HG03378 (cell line): ENCODE results near the gene TAF1C.
A peak's percentile ranks its signal among the peaks of the same experiment; 100 is the strongest.

ENCODE experiments used
- ATAC-seq: cut with Tn5 transposase; IDR thresholded peaks from one replicate; pipeline ENCODE4 v1.9.1; 2021; ENCODE audit warnings: mild to moderate bottlenecking, moderate library complexity; ENCODE audit not compliant: unreplicated experiment

The TAF1C gene

DNA sequence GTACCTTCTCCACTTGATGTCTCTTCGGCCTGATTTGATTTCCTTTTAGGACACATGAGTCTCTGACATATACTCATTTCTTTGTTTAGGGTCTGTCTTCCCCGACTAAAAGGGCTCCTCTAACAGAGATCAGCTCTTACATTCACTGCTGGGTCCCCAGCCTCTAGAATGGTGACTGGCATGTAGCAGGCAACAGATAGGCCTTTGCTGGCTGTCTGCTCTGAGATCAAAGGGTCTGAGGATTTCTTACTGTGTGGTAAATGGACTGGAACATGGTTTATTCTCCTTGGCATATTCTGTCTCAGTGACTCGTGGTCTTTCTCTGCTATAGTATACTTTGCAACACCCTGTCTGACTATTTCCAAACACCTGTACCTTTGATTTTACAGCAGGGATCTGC, 25.1 kb downstream of the TAF1C start:
- ATAC-seq = no peak

DNA sequence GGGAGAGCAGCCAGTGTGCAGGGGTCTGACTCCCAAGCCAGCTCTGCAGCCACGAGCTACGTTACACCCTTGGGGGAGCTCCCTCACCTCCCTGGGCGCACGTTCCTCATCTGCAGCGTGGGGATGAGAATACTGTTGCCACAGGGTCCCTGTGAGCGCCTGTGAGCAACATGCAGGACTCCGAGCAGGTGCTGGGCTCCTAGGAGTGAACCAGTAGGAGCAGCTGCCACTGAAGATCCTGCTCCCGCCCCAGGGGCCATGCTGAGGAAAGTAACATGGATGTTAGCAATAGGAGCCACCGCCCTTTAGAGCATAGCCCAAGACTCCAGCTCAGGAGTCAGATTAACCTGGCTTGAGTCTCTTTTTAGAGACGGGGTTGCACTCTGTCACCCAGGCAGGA, 25.8 kb downstream of the TAF1C start:
- no peak for ATAC-seq

DNA sequence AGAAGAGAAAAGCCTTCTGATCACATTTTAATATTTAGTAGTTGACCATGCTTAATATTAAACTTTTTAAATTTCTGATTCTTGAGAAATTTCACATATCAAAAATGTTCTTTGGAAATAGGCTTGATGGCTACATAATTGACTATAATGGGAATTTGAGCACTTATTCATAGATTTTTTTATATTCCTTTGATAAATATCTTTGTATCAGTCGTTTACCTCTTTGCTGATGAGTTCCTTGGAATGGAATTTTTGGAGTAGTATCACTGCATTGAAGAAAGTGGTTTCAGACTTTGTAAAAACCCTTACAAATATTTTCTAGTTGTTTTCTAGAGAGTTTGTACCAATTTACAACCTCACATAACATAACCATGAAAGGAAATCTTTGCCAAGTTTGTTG, 27.1 kb downstream of the TAF1C start:
- ATAC-seq = no peak

DNA sequence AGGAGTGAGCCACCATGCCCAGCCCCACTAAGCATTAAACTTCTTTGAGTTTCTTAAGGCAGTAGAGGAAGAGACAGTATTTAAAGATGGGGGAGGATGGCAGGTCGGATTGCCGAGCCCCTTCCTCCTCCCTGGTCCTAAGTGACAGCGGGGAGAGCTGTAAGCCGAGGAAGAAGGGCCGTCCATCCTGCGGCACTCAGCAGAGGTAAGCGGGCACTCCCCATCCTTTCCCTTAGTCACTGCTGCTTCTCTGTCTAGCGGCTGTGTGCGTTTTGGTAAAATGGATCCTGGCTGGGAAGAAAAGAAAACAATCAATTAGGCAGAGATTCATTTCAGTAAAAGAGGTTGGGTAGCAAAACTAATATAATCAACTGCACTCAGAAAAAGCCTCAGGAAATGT, 27.9 kb downstream of the TAF1C start:
- no peak for ATAC-seq

DNA sequence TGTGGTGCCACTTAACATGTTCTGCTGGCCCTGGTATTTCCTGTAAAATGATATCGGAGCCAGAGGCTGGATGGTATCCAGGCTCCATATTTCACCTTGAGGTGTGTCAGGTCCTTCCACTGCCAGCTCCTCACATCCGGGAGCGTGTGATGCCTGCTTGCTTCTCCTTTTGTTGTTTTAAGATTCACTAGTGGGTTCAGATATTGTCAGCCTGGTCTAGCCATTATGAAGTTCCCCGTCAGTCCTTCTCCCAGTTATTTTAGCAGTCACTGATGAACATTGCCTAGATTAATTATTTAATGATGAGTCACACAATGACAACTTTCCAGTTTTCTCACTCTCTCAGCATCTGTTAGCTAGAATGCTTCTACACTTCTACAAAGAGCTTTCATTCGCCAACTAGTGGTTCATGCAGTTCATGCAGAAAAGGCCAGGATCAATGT, 30.5 kb downstream of the TAF1C start:
- ATAC-seq = no peak

DNA sequence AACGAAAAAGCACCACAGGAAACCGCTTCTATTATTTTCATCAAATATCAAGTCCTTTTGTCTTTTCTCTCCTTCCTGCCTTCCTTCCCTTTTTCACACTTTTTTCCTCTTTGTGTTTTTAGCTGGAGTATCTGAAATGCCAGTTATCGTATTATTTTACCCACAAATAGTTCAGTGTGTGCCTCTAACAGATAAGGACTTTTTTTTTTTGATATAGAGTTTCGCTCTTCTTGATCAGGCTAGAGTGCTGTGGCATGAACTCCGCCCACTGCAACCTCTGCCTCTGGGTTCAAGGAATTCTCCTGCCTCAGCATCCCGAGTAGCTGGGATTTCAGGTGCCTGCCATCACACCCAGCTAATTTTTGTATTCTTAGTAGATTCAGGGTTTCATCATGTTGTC, 31.1 kb downstream of the TAF1C start:
- no peak for ATAC-seq

DNA sequence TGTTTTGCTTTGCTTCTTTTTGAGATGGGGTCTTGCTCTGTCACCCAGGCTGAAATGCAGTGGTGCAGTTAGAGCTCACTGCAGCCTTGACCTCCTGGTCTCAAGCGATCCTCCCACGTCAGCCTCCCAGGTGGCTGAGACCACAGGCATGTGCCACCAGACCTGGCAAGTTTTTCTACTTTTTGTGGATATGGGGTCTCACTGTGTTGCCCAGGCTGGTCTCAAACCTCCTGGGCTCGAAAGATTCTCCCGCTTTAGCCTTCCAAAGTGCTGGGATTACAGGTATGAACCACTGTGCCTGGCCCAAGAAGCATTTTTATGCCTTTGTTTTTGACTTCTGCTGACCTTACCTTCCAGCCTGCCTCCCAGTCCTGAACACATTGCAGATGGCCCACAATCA, 31.6 kb downstream of the TAF1C start:
- no peak for ATAC-seq

DNA sequence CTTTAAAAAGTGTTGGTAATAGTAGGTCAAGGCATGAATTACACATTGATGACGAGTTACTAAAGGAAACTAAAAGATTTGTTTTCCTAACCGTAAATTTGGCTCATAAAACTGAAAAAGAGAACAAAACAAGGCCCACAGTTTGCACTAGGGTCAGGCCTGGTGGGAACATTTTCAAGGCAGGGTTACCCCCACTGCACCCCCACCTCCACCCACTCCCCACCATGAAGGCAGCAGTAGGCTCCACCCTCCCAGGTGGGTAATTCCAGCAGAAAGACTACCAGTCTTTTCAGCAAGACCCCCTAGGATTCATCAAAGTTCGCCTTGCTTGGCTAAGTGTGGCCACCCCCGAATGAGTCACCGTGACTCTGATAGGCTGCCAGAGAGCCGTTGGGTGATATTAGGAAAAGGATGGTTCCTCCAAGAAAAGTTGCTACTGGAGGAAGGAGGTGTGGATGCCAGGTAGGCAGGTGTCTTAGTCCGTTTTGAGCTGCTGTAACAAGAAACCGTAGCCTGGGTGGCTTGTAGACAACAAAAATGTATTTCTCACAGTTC, 33.1 kb downstream of the TAF1C start:
- ATAC-seq = no peak

DNA sequence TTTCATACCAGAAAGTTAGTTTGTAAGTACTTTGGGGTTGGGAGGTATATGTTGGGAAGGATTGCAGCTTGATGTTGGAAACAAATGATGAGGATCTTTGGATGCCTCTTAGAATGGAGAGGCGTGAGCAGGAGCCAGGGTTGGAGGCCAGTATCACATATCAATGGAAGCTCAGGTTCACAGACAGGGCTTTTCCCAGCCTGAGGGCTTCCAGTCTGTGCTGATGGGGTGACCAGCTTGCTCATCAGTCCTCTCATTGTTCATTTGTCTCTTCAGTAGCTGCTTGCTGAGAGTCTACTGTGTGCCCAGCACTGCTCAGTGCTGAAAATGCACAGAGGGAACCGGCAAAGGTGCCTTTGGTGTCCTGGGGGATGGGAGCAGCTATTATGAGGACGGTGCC, 35.9 kb downstream of the TAF1C start:
- ATAC-seq = no peak

DNA sequence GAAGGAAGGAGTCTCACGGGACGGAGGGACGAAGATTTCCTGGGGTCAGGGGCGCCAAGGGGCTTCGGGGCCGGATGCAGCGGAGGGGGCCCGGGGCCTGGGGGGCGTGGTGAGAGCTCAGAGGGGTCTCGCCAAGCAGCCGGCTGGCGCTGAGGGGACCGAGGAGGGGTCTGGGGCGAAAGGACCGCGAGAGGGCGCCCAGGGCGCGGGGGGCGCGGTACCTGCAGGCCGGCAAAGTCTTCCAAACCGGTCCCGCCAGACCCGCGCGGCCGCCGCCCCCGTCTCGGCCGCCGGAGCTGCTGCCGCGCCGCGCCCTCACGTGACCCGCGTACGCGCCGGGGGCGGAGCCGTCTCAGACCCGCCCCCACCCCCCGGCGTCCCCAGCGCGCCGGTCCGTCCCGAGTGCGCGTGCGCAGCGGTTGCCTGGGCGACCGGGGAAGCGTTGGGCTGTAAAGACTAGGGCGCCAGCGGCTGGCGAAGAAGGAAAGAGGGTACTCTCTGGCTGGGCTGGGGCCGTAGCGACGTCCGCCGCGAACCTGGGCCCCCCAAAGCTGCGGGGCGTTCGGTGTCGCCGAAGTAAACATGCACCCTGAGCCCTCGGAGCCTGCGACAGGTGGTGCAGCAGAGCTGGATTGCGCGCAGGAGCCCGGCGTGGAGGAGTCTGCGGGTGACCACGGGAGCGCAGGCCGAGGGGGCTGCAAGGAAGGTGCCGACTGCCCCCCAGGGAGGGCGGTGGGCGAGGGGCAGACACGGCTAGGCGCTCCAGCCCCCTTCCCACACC, 41.8 kb downstream of the TAF1C start, which contains the start of the genes DNAAF1 and HSDL1:
TSS of gene DNAAF1 (plus strand) at position 450 of the 781 bp plus-strand sequence. CDS start at position 583, 133 bp downstream.
TSS of gene HSDL1 (minus strand) at position 319 of the 781 bp plus-strand sequence. CDS start 13,856 bp downstream, outside the sequence.
- ATAC-seq = peak; percentile 82

DNA sequence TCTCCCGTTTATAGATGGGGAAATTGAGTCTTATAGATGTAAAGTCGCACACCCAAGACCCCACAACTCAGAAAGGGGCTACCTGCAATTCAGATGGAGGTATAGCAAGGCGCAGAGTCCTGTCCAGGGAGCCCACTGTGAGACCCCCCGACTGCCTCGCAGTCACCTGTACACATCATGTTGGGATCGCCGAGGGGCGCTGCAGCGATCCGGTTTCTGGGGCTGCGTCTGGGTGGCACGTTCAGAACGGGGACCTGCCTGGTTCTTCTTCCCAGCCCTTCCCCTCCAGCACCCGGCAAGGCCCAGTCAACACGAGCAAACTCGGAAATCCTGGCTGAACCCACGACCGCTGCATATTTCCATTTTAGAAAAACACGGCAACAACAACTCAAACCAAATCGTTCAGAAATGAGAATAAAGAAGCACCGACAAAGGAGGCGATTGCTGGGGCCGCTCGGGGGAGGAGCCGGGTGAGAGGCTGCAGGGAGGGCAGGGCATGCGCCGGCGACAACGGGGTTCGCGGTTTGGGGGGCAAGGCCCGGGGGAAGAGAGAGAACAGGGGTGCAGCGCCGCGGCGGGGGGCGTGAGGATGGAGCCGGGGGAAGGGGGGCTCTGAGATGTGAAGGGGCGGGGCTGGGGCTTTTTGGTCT, 42.5 kb downstream of the TAF1C start:
- no peak for ATAC-seq

DNA sequence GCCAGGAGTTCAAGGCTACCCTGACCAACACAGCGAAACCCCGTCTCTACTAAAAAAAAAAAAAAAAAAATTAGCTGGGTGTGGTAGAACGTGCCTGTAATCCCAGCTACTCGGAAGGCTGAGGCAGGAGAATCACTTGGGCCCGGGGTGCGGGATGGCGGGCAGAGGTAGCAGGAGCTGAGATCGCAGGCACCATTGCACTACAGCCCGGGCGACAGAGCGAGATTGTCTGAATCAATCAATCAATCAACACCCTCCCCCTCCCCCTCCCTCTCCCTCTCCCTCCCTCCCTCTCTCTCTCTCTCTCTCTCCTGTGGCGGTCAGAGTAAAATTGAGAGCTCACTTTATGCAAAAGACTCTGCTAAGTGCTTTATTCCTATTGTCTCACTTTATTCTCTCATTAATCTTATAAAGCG, 43.1 kb downstream of the TAF1C start:
- ATAC-seq = no peak

DNA sequence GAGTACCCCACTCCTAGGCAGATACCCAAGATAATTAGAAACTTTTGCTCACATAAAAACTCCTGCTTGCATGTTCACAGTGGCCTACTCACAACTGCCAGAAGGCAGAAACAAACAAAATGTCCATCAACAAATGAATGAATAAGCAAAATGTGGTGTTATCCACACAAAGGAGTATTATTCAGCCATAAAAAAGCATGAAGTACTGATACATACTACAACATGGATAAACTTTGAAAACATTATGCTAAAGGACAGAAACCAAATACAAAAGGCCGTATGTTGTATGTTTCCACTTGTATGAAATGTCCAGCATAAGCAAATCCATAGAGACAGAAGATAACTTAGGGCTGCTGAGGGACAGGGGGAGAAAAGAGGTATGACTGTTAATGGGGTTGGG, 43.8 kb downstream of the TAF1C start:
- ATAC-seq = no peak

DNA sequence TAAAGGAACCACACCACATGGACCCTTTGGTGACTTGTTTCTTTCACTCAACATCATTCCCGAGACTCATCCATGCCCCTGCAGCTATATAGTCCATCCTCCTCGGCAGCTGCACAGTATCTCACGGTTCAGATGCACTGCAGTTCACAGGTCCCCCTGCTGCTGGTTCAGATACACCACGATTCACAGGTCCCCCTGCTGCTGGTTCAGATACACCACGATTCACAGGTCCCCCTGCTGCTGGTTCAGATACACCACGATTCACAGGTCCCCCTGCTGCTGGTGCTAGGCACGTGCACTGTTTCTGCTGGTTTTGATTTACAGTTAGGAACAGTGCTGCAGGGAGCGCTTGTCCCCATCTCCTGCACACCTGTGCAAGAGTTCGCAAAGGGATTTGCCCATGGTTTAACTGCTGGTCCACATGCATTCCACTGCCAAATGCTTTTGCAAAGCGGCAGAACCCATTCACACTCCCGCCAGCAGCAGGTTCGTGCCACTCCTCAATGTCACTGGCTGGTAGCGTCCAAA, 45.6 kb downstream of the TAF1C start:
- ATAC-seq = no peak

DNA sequence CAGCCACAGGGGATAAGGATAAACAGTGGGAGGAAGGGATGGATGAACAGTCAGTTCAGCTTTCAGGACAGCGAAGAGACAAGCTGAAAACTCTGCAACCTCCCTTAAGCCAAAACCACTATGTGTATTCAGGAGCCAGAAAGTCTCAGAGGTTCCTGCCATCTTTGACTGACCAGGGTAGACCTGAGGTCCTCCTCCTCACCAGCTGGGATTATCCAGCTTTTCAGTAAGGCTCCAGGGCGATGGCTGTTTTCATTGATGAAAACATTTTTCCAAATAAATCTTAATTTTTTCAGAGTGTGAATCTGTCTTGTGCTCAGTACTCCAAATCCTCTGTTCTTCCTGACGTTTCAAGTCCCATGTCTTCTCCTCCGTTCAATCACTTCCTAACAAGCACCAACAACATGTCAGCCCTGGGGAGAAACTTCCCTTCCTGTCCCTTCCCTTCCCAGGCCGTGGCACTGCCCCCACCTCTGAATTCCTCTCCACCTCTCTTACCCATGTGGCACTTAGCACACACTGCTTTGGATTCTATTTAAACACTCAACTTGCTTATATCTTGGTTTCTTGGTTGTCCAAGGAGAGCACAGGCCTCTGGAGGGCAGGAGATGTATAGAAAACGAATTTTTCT, 47.1 kb downstream of the TAF1C start:
- no peak for ATAC-seq

DNA sequence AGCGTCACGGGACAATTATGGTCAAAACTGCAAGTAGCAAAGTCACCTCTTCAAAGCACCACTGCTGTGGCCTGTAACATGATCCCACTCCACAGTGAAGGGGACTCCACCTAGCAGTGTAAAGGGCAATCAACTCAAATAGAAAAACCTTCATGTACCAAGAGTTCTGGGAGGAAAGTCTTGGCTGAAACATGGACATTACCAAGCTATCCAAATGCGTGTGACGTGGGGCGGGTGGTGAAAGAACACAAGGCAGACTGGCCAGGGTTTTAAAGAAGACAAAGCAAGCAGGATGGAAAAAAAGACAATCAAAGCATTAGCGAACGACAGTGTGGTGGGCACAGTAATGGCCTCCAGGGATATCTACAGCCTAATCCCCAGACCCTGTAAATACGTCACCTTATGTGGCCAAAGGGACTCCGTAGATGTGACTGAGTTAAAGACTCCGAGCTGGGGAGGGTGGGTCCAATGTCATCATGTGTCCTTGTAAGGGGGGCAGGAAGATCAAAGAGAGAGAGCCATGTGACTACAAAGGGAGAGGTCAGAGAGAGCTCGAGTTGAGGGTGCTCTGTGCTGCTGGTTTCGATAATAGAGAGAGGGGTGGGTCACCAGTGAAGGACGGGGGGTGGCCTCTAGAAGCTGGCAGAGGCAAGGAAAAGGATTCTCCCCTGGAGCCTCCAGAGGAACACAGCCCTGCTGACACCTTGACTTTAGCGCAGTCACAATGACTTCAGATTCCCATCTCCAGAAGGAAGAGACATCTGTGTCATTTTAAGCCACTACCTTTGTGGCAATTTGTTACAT, 47.8 kb downstream of the TAF1C start:
- no peak for ATAC-seq

DNA sequence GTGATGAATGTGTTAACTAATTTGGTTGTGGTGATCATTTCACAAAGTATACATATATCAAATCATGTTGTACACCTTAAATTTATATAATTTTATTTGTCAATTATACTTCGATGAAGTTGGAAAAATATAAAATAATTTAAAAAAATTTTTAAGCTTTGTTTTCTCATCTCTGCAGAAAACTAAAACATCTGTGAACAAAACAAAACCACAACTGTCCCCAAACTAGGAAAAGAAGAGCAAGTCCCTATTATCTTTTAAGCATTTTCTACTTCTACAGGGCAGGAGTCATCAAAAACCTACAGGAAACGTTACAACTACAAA, 48.4 kb downstream of the TAF1C start:
- no peak for ATAC-seq

DNA sequence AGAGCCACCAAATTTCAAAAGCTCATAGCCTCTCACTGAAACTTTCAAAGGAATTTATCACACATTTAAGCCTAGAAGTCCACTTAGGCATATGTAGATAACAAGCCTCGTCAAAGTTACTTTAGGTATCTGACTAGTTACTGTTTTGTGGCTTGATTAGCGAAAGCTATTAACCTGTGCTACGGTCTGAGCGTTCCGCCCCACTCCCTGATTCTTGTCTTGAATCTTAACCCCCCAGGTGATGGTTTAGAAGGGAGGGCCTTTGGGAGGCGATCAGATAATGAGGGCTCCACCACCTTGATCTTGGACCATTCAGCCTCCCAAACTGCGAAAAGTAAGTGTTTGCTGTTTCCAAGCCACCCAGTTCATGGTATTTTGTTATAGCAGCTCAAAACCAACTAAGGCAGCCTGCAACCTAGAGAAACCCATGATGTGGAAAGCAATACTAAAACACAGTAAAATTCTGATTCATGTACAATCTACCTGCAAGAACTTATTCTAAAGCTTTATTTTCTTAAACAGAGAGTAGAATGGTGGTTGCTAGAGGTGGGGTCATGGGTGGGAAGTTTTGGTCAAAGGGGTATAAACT, 49.0 kb downstream of the TAF1C start:
- ATAC-seq = no peak

DNA sequence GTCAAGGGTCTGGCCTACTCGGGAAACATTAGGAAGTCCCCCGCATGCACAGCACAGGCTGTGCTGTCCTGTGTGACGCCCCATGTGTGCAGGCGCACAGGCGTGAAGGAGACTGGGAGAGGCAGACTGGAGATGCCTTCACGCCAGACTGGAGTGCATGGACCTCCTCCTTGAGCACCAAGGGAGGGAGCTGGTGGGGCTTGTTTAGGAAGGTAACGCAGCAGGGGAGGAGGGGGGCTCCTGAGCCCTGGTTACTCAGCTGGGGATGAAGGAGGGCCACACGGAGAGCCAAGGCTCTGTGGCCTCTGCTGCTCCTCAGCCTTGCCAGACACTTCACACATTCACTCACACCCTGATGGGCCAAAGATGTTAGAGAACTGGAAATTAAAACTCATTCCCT, 49.6 kb downstream of the TAF1C start:
- ATAC-seq = no peak
